HG03060 (cell line): ENCODE data around the gene RABGGTB.
A peak's percentile ranks its signal among the peaks of the same experiment; 100 is the strongest.
"Not testable (repeated sequence)": the region's sequence is repeated elsewhere in the genome, so short reads cannot be mapped to it uniquely, and the experiment has no call there.

Experiments
- ATAC-seq: cut with Tn5 transposase; IDR thresholded peaks from one replicate; pipeline ENCODE4 v1.9.1; 2021; ENCODE audit warnings: low read depth, moderate number of reproducible peaks; ENCODE audit not compliant: unreplicated experiment

The RABGGTB gene

DNA sequence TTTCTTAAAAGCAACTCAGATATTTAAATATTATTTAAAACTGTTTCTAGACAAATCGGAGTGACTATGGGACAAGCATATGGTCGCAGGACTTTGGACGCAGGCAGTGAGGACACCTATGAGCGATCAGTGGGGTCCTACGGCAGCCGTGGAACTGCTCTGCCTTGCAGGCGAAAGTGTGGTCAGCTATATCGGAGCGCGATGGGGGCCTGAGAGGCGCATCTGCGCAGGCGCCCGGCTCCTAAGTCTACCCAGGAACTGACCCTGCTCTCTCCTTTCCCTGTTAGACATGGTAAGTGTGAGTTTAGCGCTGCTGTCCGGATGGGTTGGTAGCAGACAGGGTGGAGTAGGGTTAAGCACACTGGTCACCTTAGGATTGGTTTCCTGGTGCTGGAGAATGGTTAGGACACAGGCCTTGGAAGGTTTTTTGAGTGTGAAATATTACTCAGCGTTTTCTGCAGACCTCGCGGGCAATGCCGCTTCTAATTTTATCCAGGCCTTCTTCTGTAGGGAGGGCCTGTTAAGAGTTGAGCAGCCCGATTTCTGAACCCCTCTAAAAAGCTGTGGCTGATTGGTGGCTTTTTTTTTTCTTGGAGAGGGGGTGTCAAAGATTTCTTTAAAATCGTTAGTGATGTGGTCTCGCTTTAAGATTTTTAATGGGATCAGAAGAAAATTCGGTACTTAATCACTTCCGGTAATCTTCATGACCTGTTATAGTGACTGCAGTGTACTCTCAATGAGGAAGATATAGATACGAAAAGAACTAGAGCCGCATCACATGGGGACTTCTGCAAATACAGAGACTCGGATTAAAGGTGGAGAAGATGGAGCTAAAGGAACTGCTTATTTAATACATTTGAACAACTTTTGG is at the start of gene RABGGTB:
TSS of gene RABGGTB (plus strand) at position 274 of the 871 bp plus-strand sequence. CDS start at position 290, 16 bp downstream.
- peak; percentile 46 for ATAC-seq

DNA sequence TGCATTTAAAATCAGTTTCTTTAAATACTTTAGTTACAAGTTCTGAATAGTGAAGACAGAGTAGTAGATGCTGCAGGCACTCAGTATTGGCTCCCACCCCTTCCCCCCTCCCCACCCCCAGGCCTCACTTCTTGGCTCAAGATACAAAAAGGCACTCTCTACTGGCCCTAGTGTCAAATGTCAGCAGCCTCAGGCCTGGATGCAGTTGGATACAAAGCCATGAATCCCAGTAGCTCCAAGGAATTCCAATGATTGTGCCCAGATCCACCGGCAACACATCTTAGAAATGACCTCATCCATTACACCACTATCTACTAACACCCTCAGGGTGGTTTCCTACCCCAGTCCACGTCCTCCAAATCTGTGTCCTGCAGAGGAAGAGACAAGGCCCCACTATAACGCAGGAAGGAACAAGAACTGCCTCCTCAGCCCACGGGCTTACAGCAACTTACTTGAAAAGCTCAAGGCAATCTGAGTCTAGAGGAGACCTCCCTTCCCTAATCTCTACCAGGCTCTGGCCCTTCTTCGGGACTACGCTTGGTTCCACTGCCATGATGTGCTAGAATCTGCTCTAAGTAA is 43.9 kb upstream of the RABGGTB start:
- ATAC-seq = no peak

DNA sequence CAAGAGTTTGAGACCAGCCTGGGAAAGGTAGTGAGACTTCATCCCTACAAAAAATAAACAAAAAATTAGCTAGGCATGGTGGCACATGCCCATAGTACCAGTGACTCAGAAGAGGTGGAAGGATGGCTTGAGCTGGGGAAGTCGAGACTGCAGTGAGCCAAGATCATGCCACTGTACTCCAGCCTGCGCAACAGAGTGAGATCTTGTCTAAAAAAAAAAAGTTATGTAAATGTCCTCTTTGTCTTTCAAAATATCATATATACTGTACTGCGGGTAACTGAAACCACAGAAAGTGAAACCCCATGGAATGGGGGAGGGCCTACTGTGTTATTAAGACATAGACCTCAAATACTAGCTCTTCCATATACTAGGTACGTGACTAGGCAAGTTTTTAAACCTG is 40.8 kb upstream of the RABGGTB start:
- ATAC-seq = peak; percentile 89

DNA sequence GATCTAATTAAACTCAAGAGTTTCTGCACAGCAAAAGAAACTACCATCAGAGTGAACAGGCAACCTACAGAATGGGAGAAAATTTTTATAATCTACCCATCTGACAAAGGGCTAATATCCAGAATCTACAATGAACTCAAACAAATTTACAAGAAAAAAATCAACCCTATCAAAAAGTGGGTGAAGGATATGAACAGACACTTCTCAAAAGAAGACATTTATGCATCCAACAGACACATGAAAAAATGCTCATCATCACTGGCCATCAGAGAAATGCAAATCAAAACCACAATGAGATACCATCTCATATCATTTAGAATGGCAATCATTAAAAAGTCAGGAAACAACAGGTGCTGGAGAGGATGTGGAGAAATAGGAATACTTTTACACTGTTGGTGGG is 28.8 kb upstream of the RABGGTB start:
- ATAC-seq = not testable (repeated sequence)

DNA sequence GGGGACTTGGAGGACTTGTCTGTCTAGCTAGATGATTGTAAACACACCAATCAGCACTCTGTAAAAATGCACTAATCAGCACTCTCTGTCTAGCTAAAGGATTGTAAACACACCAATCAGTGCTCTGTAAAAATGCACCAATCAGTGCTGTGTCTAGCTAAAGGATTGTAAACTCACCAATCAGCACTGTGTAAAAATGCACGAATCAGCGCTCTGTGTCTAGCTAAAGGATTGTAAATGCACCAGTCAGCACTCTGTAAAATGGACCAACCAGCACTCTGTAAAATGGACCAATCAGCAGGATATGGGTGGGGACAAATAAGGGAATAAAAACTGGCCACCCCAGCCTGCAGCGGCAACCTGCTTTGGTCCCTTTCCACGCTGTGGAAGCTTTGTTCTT is 27.5 kb upstream of the RABGGTB start:
- not testable (repeated sequence) for ATAC-seq

DNA sequence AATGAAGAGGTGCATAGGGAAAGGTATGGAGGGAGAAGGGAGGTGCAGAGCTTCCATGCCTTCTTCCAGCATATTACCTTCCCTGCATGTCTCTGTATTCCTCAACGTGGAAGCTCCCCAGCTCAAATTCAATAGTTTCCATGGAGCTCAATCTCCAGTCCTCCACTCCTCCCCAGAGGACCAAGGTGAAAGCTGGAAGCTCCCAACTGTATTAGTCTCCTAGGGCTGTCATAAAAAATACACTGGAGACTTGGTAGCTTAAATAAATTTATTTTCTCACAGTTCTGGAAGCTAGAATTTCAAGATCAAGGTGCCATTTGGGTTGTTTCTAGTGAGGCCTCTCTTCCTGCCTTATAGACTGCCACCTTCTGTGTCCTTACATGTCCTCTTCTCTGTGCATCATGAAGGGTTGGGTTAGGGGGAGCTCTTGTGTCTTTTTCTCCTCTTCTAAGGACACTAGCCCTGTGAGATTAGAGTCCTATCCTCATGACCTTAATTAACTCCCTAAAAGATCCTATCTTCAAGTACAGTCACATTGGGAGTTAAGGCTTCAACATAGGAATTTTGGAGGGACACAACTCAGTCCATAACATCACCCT is 21.9 kb upstream of the RABGGTB start:
- no peak for ATAC-seq

DNA sequence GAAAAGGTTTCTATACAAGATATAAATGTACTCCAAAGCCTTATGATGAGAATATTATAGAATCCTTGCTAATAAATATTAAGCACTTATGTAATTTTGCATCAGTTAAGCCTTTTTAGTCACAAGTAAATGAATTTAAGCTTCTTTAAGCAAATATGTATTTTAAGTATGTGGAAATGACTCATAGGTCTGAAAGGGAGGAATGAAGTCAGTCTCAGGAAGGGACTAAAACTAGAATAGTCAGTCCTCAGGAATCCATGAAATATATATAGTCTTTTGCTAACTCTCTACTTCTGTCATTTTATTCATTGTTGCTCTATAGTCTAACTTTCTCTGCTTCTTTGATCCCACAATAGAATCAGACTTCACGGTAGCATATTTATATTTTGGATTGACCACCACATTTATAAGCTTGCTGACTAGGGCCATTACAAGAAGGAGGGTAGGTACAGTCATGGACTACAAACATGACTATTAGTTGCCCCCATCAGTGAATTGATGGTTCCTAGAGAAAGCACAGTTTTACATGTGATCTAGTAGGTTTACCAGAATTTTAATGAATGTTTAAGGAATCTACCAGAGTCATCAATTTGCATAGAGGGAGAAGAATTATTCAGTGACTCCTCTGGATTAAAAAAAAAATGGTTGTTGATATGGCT is 20.2 kb upstream of the RABGGTB start:
- no peak for ATAC-seq

DNA sequence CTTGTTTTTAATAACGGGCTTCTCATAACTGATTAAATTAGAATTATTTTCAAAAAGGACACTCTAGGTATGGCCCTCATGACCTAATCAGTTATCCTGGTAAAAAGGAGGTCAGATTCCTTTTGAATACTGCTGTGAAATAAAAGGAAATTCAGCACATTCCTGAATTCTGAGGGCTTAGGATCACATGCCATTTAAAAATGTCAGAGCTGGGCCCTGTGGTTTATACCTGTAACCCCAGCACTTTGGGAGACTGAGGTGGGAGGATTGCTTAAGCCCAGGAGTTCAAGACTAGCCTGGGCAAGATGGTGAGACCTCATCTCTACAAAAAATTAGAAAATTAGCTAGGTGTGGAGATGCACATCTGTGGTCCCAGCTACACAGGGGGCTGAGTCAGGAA is 18.0 kb upstream of the RABGGTB start:
- no peak for ATAC-seq

DNA sequence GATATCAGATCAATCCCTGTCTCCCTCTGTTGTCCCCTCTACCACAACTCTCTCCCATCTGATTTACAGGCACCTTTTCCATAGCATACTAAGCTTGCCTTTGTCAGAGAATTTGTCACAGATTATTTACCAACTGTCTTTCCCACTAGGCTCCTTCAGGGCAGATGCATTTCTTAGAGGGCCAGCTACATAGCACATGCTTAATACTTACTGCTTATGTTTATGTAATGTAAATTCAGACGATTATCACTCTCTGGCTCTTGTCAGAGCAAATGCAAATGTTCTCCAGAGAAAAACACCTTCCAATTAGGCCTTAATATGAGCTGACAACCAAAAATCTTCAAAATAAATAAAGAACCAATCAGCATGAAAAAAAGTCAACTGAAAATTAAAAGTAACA is 15.3 kb upstream of the RABGGTB start:
- no peak for ATAC-seq

DNA sequence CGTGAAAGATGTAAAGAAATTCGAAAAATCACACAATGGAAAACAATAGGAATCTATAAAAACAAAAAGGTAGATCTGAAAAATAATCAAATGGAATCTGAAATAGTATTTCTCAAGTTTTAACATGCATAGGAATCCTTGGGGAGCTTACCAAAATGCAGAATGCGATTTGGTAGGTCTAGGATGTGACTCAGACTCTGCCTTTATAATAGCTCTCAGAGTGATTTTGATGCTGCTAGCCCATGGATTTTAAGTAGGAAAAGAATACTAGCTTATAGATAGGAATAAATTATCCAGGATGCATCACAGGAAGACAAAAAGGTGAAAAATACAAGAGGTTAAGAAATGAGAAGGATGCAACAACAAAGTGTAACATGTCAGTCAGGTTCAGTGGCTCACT is 14.1 kb upstream of the RABGGTB start:
- ATAC-seq = no peak

DNA sequence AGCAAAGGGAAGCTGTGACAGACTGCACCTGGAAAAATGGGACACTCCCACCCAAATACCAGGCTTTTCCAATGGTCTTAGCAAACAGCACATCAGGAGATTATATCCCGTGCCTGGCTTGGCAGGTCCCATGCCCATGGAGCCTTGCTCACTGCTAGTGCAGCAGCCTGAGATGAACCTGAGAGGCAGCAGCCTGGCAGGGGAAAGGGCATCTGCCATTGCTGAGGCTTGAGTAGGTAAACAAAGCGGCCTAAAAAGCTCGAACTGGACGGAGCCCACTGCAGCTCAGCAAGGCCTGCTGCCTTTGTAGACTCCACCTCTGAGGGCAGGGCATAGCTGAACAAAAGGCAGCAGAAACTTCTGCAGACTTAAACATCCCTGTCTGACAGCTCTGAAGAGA is 8.2 kb upstream of the RABGGTB start:
- not testable (repeated sequence) for ATAC-seq

DNA sequence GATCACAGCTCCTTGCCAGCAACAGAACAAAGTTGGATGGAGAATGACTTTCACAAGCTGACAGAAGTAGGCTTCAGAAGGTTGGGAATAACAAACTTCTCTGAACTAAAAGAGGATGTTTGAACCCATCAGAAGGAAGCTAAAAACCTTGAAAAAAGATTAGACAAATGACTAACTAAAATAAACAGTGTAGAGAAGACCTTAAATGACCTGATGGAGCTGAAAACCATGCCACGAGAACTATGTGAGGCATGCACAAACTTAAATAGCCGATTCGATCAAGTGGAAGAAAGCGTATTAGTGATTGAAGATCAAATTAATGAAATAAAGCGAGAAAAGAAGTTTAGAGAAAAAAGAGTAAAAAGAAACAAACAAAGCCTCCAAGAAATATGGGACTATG is 7.4 kb upstream of the RABGGTB start:
- ATAC-seq = not testable (repeated sequence)

DNA sequence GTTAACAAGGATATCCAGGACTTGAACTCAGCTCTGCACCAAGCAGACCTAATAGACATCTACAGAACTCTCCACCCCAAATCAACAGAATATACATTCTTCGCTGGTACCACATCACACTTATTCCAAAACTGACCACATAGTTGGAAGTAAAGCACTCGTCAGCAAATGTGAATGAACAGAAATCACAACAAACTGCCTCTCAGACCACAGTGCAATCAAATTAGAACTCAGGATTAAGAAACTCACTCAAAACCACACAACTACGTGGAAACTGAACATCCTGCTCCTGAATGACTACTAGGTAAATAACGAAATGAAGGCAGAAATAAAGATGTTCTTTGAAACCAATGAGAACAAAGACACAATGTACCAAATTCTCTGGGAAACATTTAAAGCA is 5.9 kb upstream of the RABGGTB start:
- ATAC-seq = not testable (repeated sequence)

DNA sequence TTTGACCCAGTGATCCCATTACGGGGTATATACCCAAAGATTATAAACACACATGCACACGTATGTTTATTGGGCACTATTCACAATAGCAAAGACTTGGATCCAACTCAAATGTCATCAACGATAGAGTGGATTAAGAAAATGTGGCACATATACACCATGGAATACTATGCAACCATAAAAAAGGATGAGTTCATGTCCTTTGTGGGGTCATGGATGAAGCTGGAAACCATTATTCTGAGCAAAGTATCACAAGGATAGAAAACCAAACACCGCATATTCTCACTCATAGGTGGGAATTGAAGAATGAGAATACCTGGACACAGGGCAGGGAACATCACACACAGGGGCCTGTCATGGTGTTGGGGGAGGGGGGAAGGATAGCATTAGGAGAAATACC is 2.1 kb upstream of the RABGGTB start:
- not testable (repeated sequence) for ATAC-seq

DNA sequence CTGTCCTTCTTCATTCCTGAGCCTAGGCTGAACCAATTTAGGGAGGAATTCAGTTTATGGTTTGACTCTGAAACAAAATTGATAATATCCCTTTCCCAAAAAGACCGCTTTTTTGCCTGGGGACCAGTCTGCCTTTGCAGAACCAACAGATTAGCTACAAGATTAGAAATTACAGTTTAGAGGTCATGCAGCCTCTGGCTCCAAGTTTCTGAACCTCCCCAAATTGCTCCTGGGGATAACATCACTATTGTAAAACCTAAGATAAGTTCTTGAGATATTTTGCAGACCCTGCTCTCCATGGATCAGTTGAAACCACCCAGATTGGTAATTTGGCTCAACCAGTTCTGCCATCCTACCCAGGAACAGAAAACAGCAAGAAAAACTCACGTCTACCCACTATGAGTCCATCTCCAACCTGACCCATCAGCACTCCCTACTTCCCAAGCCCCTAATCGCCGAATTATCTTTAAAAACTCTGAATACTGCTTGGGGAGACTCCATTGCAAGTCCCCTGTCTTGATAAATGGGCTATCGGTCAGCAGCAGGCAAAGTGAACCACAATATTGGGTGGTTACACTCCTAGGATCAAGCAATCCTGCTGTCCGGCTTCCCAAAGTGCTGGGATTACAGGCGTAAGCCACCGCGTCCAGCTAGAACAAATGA is 605 bp upstream of the RABGGTB start:
- peak; percentile 2 for ATAC-seq

DNA sequence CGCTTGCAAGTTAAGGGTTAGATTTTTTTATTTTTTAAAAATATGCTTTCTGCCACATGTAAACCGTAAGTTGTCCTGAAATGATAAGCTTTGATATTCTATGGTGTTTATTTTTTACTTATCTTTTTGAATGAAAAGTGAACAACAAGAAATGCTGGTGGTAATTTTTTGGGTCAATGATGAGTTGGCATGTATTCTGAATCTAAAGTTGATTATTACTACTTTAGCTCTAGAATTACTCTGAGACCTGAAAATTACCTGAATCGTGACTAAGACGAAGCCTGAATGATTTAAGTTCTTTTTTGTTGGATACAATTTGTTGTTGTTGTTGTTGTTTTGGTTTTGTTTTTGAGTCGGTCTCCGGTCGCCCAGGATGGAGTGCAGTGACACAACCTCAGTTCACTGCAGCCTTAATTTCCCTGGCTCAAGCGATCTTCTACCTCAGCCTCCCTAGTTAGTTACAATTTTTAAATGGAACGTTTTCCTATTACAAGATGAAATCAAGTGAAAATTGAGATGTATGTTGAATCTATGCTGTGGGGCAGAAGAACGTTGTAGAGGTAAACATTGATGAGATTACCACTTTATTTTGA is 941 bp downstream of the RABGGTB start:
- no peak for ATAC-seq

DNA sequence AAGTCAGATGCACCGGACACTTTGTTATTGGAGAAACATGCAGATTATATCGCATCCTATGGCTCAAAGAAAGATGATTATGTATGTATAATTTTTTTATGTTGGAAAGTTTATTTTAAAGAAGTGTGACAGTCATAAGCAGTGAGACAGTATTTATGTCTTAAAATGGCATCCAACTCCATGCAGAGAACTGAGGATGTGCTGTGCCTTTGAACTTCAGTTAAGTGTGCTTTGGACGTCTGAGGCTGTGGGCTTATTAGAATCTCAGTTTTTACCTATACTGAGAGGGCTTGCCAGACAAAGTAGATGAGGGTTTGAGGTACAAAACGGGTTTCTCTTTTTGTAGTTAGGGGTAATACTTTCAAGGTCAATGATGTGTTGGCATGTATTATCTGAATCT is 1.5 kb downstream of the RABGGTB start:
- ATAC-seq = no peak

DNA sequence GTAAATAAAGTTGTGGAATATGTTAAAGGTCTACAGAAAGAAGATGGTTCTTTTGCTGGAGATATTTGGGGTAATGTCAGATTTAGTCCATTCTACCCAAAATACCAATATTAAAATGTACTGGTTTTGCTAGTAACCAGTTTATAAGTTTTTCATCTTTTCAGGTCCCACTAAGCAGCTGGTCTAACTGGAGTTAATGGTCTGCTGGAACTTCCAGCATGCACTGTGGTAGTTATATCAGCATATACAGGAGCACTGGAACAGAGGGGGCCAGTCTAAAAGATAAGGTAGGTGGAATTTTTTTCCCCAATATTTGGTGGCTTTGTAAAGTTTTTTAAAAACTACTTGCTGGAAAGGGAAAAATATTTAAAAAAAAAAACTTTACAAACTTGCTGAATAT is 3.9 kb downstream of the RABGGTB start:
- ATAC-seq = no peak

DNA sequence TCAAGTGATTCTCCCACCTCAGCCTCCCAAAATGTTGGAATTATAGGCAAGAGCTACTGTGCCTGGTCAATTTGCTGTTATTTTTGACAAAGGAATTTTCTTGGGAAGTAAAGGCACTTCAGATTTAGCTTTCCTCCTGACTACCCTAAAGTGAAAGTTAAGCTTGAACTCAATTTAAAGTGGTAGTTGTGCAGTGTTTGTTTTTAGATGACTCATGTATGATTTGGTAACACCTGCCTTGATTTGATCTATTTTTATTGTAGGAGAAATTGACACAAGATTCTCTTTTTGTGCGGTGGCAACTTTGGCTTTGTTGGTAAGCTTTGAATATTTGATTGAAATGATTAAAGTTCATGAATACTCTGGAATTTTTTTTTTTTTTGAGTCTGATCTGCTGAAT is 5.0 kb downstream of the RABGGTB start:
- no peak for ATAC-seq

DNA sequence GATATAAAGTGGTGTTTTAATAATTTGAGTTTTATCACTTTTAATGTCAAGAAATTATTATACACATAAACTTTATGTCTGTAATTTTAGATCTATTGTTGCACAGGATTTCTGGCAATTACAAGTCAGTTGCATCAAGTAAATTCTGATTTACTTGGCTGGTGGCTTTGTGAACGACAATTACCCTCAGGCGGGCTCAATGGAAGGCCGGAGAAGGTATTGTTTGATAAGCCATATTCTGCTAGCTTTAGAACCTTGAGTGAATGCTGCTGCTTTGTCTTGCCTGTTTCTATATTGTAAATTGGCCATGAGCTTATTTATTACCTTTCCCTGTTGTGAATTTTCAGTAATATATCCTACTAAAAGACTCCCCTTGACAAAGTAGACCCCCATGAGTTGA is 6.0 kb downstream of the RABGGTB start:
- no peak for ATAC-seq
